ENCODE results near the gene GJB5. TPM values are rescaled to one million over a fixed set of nuclear protein-coding genes. Genes with fewer than 3 reads are reported as not detected.

Gene GJB5
- polyA plus RNA-seq, 1 donor (not counting 4 experiments of a cell fraction or from before 2014, with no cell fraction given) = 169 TPM

DNA sequence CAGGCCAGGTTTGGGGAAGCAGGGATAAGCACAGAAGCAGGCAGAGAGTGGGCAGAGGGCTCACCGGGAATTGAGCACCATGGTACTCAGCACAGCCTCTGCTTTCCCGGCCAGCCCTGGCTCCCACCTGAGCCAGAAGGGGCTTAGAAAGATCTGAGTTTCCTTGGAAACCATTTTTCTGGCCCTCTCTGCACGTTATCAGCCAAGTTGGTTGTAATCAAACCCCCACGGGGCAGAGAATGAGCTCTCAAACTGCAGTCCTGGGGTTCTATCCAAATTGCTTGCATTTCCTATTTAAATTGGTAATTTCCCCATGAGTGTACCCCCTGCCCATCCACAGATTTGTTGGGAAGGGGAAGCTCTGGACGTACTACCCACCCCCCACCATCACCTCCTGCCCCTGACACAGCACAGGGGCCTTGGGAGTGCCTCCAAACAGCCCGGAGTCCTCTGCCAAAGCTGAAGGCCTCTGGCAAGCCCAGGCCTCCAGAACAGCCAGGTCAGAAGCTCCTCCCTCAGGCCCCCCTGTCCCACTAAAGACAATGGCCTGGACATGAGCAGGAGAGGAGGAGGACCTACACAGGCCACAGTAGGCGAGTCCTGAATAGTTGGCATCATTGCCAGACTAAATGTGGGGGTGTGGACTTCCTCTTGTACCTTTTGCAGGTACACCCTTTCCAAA is 42.7 kb upstream of the GJB5 start:
- Histone ChIP-seq H3K9me1 (ENCODE audit: control insufficient read depth, extremely low read depth, insufficient read depth, low read length) (no peaks in the 10 kb centered on the region), H3K27me3 (ENCODE audit: control insufficient read depth, extremely low read depth, insufficient read depth, low read length) (no peaks in the 10 kb centered on the region), H3K4me1 (ENCODE audit: control insufficient read depth, extremely low read depth, insufficient read depth, low read length) (no peaks in the 10 kb centered on the region), H3K4me2 (ENCODE audit: control insufficient read depth, extremely low read depth, insufficient read depth, low read depth, low read length) (no peak overlapping the region), H2AFZ (ENCODE audit: control insufficient read depth, low read length) (no peak overlapping the region), H3K4me3 (ENCODE audit: control insufficient read depth in 2 of 3, extremely low read depth in 1 of 3, insufficient read depth in 2 of 3, low read depth in 1 of 3, low read length in 3 of 3) (no peak overlapping the region), H3K36me3 (ENCODE audit: control insufficient read depth in 2 of 2, extremely low read depth in 1 of 2, insufficient read depth in 2 of 2, low read length in 2 of 2) (no peaks in the 10 kb centered on the region), H3K79me2 (ENCODE audit: control insufficient read depth, insufficient read depth, low read length) (no peaks in the 10 kb centered on the region), H3K9me3 (ENCODE audit: control insufficient read depth, low read depth, low read length) (no peaks in the 10 kb centered on the region), H3K9ac (ENCODE audit: control insufficient read depth, extremely low read depth, insufficient read depth, low read length) (no peak overlapping the region), H3K27ac (ENCODE audit: control insufficient read depth, insufficient read depth, low read length) (no peak overlapping the region), H4K20me1 (ENCODE audit: control insufficient read depth, extremely low read depth, insufficient read depth, low read length) (no peaks in the 10 kb centered on the region)
- DNase-seq (ENCODE audit: low read depth, low spot score) = no peak
- TF ChIP-seq, protein P1, sequence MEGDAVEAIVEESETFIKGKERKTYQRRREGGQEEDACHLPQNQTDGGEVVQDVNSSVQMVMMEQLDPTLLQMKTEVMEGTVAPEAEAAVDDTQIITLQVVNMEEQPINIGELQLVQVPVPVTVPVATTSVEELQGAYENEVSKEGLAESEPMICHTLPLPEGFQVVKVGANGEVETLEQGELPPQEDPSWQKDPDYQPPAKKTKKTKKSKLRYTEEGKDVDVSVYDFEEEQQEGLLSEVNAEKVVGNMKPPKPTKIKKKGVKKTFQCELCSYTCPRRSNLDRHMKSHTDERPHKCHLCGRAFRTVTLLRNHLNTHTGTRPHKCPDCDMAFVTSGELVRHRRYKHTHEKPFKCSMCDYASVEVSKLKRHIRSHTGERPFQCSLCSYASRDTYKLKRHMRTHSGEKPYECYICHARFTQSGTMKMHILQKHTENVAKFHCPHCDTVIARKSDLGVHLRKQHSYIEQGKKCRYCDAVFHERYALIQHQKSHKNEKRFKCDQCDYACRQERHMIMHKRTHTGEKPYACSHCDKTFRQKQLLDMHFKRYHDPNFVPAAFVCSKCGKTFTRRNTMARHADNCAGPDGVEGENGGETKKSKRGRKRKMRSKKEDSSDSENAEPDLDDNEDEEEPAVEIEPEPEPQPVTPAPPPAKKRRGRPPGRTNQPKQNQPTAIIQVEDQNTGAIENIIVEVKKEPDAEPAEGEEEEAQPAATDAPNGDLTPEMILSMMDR (optimal IDR thresholded peaks at IDR 0.05 in 1 of 3, IDR thresholded peaks at IDR 0.05 in 1 of 3, conservative IDR thresholded peaks at IDR 0.05 in 1 of 3; ENCODE audit: extremely low read depth in 1 of 3, insufficient read depth in 2 of 3, low read length in 3 of 3) = no peak
- no peak for TF ChIP-seq EZH2 (IDR thresholded peaks at IDR 0.05; ENCODE audit: low read length)
- FAIRE-seq = no peak
- dilution Hi-C loops (cut with MboI; ENCODE audit: extremely low pct_ligation_motif_present, low sequenced_read_pairs) = no loop called here

DNA sequence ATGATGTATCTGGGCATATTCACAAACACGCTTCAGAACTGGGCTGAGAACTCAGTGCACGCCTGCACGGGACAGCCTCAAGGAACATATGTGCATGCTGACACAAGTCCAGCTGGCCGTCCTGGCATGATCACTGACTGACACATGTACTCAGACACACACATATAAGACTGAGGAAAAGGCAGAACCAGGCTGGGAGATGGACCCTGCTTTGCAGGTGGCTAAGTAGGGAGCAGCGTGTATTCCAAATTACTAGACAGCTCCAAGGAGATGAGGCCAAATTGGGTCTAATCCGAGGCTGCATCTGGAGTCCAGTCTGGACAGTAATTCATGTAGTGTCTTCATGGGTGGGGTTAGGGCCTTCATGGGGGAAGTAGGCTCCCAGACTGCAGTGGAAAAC is 41.4 kb upstream of the GJB5 start:
- H3K79me2 ChIP-seq (ENCODE audit: control insufficient read depth, insufficient read depth, low read length) = no peaks in the 10 kb centered on the region
- no peak for DNase-seq (ENCODE audit: low read depth, low spot score)
- H4K20me1 ChIP-seq (ENCODE audit: control insufficient read depth, extremely low read depth, insufficient read depth, low read length) = no peaks in the 10 kb centered on the region
- no peak for FAIRE-seq
- no peak overlapping the region for H2AFZ ChIP-seq (ENCODE audit: control insufficient read depth, low read length)
- no peak overlapping the region for H3K27ac ChIP-seq (ENCODE audit: control insufficient read depth, insufficient read depth, low read length)
- no peak overlapping the region for H3K4me3 ChIP-seq (ENCODE audit: control insufficient read depth in 2 of 3, extremely low read depth in 1 of 3, insufficient read depth in 2 of 3, low read depth in 1 of 3, low read length in 3 of 3)
- H3K36me3 ChIP-seq (ENCODE audit: control insufficient read depth in 2 of 2, extremely low read depth in 1 of 2, insufficient read depth in 2 of 2, low read length in 2 of 2) = no peaks in the 10 kb centered on the region
- no peaks in the 10 kb centered on the region for H3K27me3 ChIP-seq (ENCODE audit: control insufficient read depth, extremely low read depth, insufficient read depth, low read length)
- no peak overlapping the region for H3K9ac ChIP-seq (ENCODE audit: control insufficient read depth, extremely low read depth, insufficient read depth, low read length)
- dilution Hi-C loops (cut with MboI; ENCODE audit: extremely low pct_ligation_motif_present, low sequenced_read_pairs) = no loop called here
- no peaks in the 10 kb centered on the region for H3K9me3 ChIP-seq (ENCODE audit: control insufficient read depth, low read depth, low read length)
- H3K9me1 ChIP-seq (ENCODE audit: control insufficient read depth, extremely low read depth, insufficient read depth, low read length) = no peaks in the 10 kb centered on the region
- TF ChIP-seq, protein P1 (optimal IDR thresholded peaks at IDR 0.05 in 1 of 3, IDR thresholded peaks at IDR 0.05 in 1 of 3, conservative IDR thresholded peaks at IDR 0.05 in 1 of 3; ENCODE audit: extremely low read depth in 1 of 3, insufficient read depth in 2 of 3, low read length in 3 of 3) = no peak
- TF ChIP-seq EZH2 (IDR thresholded peaks at IDR 0.05; ENCODE audit: low read length) = no peak
- H3K4me1 ChIP-seq (ENCODE audit: control insufficient read depth, extremely low read depth, insufficient read depth, low read length) = no peaks in the 10 kb centered on the region
- no peak overlapping the region for H3K4me2 ChIP-seq (ENCODE audit: control insufficient read depth, extremely low read depth, insufficient read depth, low read depth, low read length)

Data from keratinocyte (primary cell).